NK-92 (cell line): Measurements from ENCODE around the gene SCN9A.

Source experiments
- DNase-seq: peaks from one replicate; lab custom pipeline; 2025; ENCODE audit not compliant: unreplicated experiment; lab: John Stamatoyannopoulos, UW

SCN9A gene

GRCh38 chr2:166181813-166182154, 194.0 kb downstream of the SCN9A start:
- DNase-seq: no peak

GRCh38 chr2:166180951-166181812, 194.6 kb downstream of the SCN9A start:
- DNase-seq: no peak

GRCh38 chr2:166179201-166179600, 196.5 kb downstream of the SCN9A start:
- no peak for DNase-seq

- no peak for DNase-seq
These were observed 202.5 kb downstream of the SCN9A start for GRCh38 chr2:166173263-166173662.

GRCh38 chr2:166171216-166171615, 204.5 kb downstream of the SCN9A start:
- no peak for DNase-seq

- DNase-seq: no peak
These were observed 205.4 kb downstream of the SCN9A start for GRCh38 chr2:166170356-166170755.

GRCh38 chr2:166167449-166167848, 208.3 kb downstream of the SCN9A start:
- no peak for DNase-seq

- DNase-seq: no peak
These were observed 212.0 kb downstream of the SCN9A start for GRCh38 chr2:166163775-166164174.

GRCh38 chr2:166158546-166158945, 217.2 kb downstream of the SCN9A start:
- DNase-seq: no peak

GRCh38 chr2:166157578-166157977, 218.2 kb downstream of the SCN9A start:
- DNase-seq: no peak

- no peak for DNase-seq
These were observed 218.7 kb downstream of the SCN9A start for GRCh38 chr2:166156985-166157490.

GRCh38 chr2:166155589-166155988, 220.2 kb downstream of the SCN9A start:
- no peak for DNase-seq

- DNase-seq: no peak
These were observed 220.9 kb downstream of the SCN9A start for GRCh38 chr2:166154685-166155338.

- no peak for DNase-seq
These were observed 223.7 kb downstream of the SCN9A start for GRCh38 chr2:166152064-166152463.

GRCh38 chr2:166148500-166149400, 227.0 kb downstream of the SCN9A start:
- no peak for DNase-seq

- no peak for DNase-seq
These were observed 227.9 kb downstream of the SCN9A start for GRCh38 chr2:166147883-166148282.
